ENCODE measurements around the gene CFHR4. TPM values are rescaled to one million over a fixed set of nuclear protein-coding genes. Genes with fewer than 3 reads are reported as not detected.

CFHR4 gene
- total RNA-seq, 1 experiment from 2014 or later: not detected

DNA sequence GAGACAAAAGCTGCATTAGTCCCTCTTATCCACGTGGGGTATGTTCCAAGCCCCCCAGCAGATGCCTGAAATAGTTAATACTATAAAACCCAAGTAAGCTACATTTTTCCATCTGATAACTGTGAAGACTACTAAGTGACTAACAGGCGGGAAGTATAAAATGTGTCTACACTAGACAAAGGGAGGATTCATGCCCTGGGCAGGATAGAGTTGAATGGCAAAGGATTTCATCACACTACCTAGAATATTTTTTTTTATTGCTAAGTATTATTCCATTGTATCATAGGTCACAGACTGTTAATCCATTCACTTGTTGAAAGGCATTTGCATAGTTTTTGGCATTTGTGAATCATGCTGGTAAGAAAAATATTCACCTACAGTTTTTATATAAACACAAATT is 26.4 kb upstream of the CFHR4 start:
- Histone ChIP-seq H3K27ac (ENCODE audit: insufficient read length, low read depth, low read length) (no peak overlapping the region), H3K79me1 (ENCODE audit: insufficient read depth, low read depth, low read length, poor library complexity, severe bottlenecking) (no peaks in the 10 kb centered on the region), H3T11ph (ENCODE audit: low read length) (no peak overlapping the region), H3K79me2 (ENCODE audit: insufficient read depth, low read length) (no peaks in the 10 kb centered on the region), H2BK15ac (ENCODE audit: low read depth, low read length) (no peak overlapping the region), H4K8ac (replicated peaks; ENCODE audit: insufficient read length, low read depth, low read length) (no peak overlapping the region), H2AK5ac (ENCODE audit: insufficient read length, low read length) (no peak overlapping the region), H4K91ac (ENCODE audit: insufficient read length, low read depth, low read length) (no peak overlapping the region), H2BK5ac (ENCODE audit: insufficient read length, low read length) (no peak overlapping the region), H4K20me1 (ENCODE audit: control insufficient read depth, insufficient read depth, insufficient read length) (no peaks in the 10 kb centered on the region), H3K4me1 (ENCODE audit: insufficient read depth, low read length) (no peaks in the 10 kb centered on the region), H3K18ac (ENCODE audit: insufficient read length, low read depth, low read length) (no peak overlapping the region), H2BK12ac (ENCODE audit: insufficient read length, low read depth, low read length) (no peak overlapping the region), H3K27me3 (ENCODE audit: insufficient read depth, low read length) (no peaks in the 10 kb centered on the region), H3K23me2 (ENCODE audit: insufficient read length, low read depth, low read length, poor library complexity, severe bottlenecking) (no peaks in the 10 kb centered on the region), H3K14ac (ENCODE audit: insufficient read depth, low read length) (no peak overlapping the region), H4K5ac (ENCODE audit: insufficient read length, low read depth, low read length) (no peak overlapping the region), H3K4me2 (ENCODE audit: insufficient read depth, insufficient read length, low read length) (no peak overlapping the region), H3K9ac (ENCODE audit: extremely low read depth, insufficient read length, low read length) (no peak overlapping the region), H3K56ac (ENCODE audit: insufficient read length, low read depth, low read length) (no peak overlapping the region), H2AFZ (ENCODE audit: low read length) (no peak overlapping the region), H3K23ac (ENCODE audit: insufficient read length, low read depth, low read length) (no peak overlapping the region), H2BK120ac (ENCODE audit: low read depth, low read length, poor library complexity, severe bottlenecking) (no peak overlapping the region), H3K4ac (ENCODE audit: low read depth, low read length) (no peak overlapping the region), H2BK20ac (ENCODE audit: low read depth, low read length, poor library complexity, severe bottlenecking) (no peak overlapping the region), H3K9me3 (ENCODE audit: control insufficient read depth, low read depth, low read length) (no peaks in the 10 kb centered on the region)
- TF ChIP-seq, protein P1, sequence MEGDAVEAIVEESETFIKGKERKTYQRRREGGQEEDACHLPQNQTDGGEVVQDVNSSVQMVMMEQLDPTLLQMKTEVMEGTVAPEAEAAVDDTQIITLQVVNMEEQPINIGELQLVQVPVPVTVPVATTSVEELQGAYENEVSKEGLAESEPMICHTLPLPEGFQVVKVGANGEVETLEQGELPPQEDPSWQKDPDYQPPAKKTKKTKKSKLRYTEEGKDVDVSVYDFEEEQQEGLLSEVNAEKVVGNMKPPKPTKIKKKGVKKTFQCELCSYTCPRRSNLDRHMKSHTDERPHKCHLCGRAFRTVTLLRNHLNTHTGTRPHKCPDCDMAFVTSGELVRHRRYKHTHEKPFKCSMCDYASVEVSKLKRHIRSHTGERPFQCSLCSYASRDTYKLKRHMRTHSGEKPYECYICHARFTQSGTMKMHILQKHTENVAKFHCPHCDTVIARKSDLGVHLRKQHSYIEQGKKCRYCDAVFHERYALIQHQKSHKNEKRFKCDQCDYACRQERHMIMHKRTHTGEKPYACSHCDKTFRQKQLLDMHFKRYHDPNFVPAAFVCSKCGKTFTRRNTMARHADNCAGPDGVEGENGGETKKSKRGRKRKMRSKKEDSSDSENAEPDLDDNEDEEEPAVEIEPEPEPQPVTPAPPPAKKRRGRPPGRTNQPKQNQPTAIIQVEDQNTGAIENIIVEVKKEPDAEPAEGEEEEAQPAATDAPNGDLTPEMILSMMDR (conservative IDR thresholded peaks at IDR 0.05): no peak
- Mint-ChIP-seq H3K4me3 (no peak overlapping the region), H3K27ac (no peak overlapping the region), H3K36me3 (ENCODE audit: insufficient read depth in 1 of 3, low read depth in 3 of 3) (0 out of 7 replicates have a peak, but pooled peaks cover 0 to 2% (median 0%) of the 10 kb centered on the region in 3 experiments), H3K27me3 (ENCODE audit: low read depth) (no peaks in the 10 kb centered on the region; the same call in 1 of the 2 replicates), H3K4me1 (no peaks in the 10 kb centered on the region), H3K9me3 (no peaks in the 10 kb centered on the region)
- WGBS (ENCODE audit: extremely low coverage, insufficient read length, low lambda C conversion rate): no CpG with 5 or more reads among the region's 2 CpGs
- DNase-seq: no peak
